Cardiac fibroblast (primary cell): ENCODE measurements around the gene SETBP1.
A peak's percentile ranks its signal among the peaks of the same experiment; 100 is the strongest.

Experiments used
- DNase-seq, 2 donors: peaks; one replicate each; pipeline versions ENCODE4 v3.0.0 to v3.0.0-alpha.2; 2010; ENCODE audit warnings: low read depth in 2 of 2
- H3K4me3 ChIP-seq, 2 donors: replicated peaks in 1 of 2; 1 replicate in 1 of 2; 2 replicates in 1 of 2; pipeline ENCODE4 v1.5.1; 2011; ENCODE audit warnings: low read depth in 2 of 2, low read length in 2 of 2, mild to moderate bottlenecking in 2 of 2, moderate library complexity in 1 of 2
- CTCF ChIP-seq: IDR thresholded peaks from one replicate; pipeline ENCODE4 v1.5.1; 2011; ENCODE audit warnings: low read depth, mild to moderate bottlenecking, low read length, inconsistent platforms

The SETBP1 gene

GRCh38 chr18:44977856-44978255 is 297.2 kb downstream of the SETBP1 start:
- no peak overlapping the region for H3K4me3 ChIP-seq
- no peak for DNase-seq
- TF ChIP-seq CTCF: no peak

GRCh38 chr18:44979748-44980147 is 299.1 kb downstream of the SETBP1 start:
- no peak for DNase-seq
- no peak overlapping the region for H3K4me3 ChIP-seq
- no peak for TF ChIP-seq CTCF

- H3K4me3 ChIP-seq: no peak overlapping the region
- TF ChIP-seq CTCF: no peak
- DNase-seq: no peak
Measured at GRCh38 chr18:44981121-44981520, 300.4 kb downstream of the SETBP1 start.

- peak in 1 of 2 donors; percentile 21 for DNase-seq
- TF ChIP-seq CTCF: no peak
- H3K4me3 ChIP-seq: no peak overlapping the region
Measured at GRCh38 chr18:44986933-44987332, 306.2 kb downstream of the SETBP1 start.

GRCh38 chr18:44987371-44987770 is 306.7 kb downstream of the SETBP1 start:
- no peak for DNase-seq
- H3K4me3 ChIP-seq: no peak overlapping the region
- TF ChIP-seq CTCF: no peak

GRCh38 chr18:44988821-44989587 is 308.3 kb downstream of the SETBP1 start:
- TF ChIP-seq CTCF: no peak
- peak in 1 of 2 donors; percentile 58 for DNase-seq
- no peak overlapping the region for H3K4me3 ChIP-seq

GRCh38 chr18:44996261-44996660 is 315.6 kb downstream of the SETBP1 start:
- DNase-seq: no peak
- H3K4me3 ChIP-seq: no peak overlapping the region

More at GRCh38 chr18:44996261-44996660, 315.6 kb downstream of the SETBP1 start:
- no peak for TF ChIP-seq CTCF
